GM12878 (cell line): ENCODE results near the gene ANTKMT. TPM values are rescaled to one million over a fixed set of nuclear protein-coding genes. Genes with fewer than 3 reads are reported as not detected.

ENCODE experiments used
- ATAC-seq: fragments of 200-7000 bp; cut with Tn5 transposase; 3 replicates; pipeline ENCODE4 v1.9.1; 2020; ENCODE audit warnings: mild to moderate bottlenecking, moderate library complexity
- BruUV-seq: library from RNA; stranded (reverse); fragments of 400-500 nt; replicated peaks from 2 replicates; lab custom pipeline; 2021; lab: Mats Ljungman, UMichigan
- CTCF ChIA-PET: fragments of 300-600 bp; sonication (Branson Sonifier 250); formaldehyde crosslinking; extraction: SDS; loops from one replicate; lab custom pipeline; 2021; ENCODE audit warnings: inconsistent platforms; lab: Yijun Ruan, JAX
- POLR2A ChIA-PET: fragments of 350-600 bp; formaldehyde crosslinking; extraction: SDS; loops from one replicate; lab custom pipeline; 2021; ENCODE audit warnings: inconsistent platforms; lab: Charles Lee
- RAD21 ChIA-PET: fragments of 300-600 bp; sonication (Branson Sonifier 250); formaldehyde crosslinking; loops from one replicate; lab custom pipeline; 2023; ENCODE audit warnings: antibody characterized with exemption; ENCODE audit not compliant: unreplicated experiment; lab: Charles Lee
- SMC1A ChIA-PET: fragments of 300-600 bp; sonication (Branson Sonifier 250); formaldehyde crosslinking; loops from one replicate; lab custom pipeline; 2023; ENCODE audit not compliant: unreplicated experiment, uncharacterized antibody; lab: Charles Lee
- DNase-seq: peaks from one replicate; pipeline ENCODE4 v3.0.0-alpha.2; 2011; ENCODE audit warnings: low read depth, low spot score
- FAIRE-seq: peaks from 3 replicates; lab custom pipeline; 2011; peaks lifted over from hg19 to GRCh38; lab: Jason Lieb, UNC
- H2AFZ ChIP-seq: 2 replicates; pipeline ENCODE4 v1.6.0; 2011; ENCODE audit warnings: low read depth, low read length, control low read depth; ENCODE audit not compliant: control insufficient read depth
- H3K27ac ChIP-seq: 2 replicates; pipeline ENCODE4 v1.5.1; 2011; ENCODE audit warnings: control low read depth; ENCODE audit not compliant: control insufficient read depth, insufficient read depth
- H3K27me3 ChIP-seq, 2 experiments: replicated peaks in 1 of 2; 2 replicates each; pipeline versions ENCODE4 v1.6.0 to v1.6.1; 2011; ENCODE audit warnings: low read length in 1 of 2; ENCODE audit not compliant: control insufficient read depth in 2 of 2, insufficient read depth in 2 of 2
- H3K36me3 ChIP-seq, 2 experiments: 2 replicates each; pipeline ENCODE4 v1.5.1; 2011; ENCODE audit warnings: low read length in 1 of 2; ENCODE audit not compliant: control insufficient read depth in 2 of 2, insufficient read depth in 2 of 2
- H3K4me1 ChIP-seq: 2 replicates; pipeline ENCODE4 v1.6.1; 2011; ENCODE audit warnings: mild to moderate bottlenecking, low read length, moderate library complexity, mixed read lengths; ENCODE audit not compliant: control insufficient read depth, insufficient read depth
- H3K4me2 ChIP-seq: 2 replicates; pipeline ENCODE4 v1.6.0; 2011; ENCODE audit warnings: control low read depth; ENCODE audit not compliant: control insufficient read depth, insufficient read depth
- H3K4me3 ChIP-seq: fragments of 200-600 bp; sonication (generic); 2 replicates; pipeline ENCODE4 v1.5.1; 2016
- H3K79me2 ChIP-seq: 2 replicates; pipeline ENCODE4 v1.6.0; 2011; ENCODE audit warnings: low read length; ENCODE audit not compliant: control insufficient read depth, insufficient read depth
- H3K9ac ChIP-seq: 2 replicates; pipeline ENCODE4 v1.8.0; 2011; ENCODE audit warnings: low read length, control low read depth, mixed read lengths; ENCODE audit not compliant: control insufficient read depth, insufficient read depth
- H3K9me3 ChIP-seq: replicated peaks from 3 replicates; pipeline ENCODE4 v1.5.1; 2011; ENCODE audit warnings: mild to moderate bottlenecking, low read length; ENCODE audit not compliant: control insufficient read depth, insufficient read depth
- H4K20me1 ChIP-seq: 2 replicates; pipeline ENCODE4 v1.6.0; 2011; ENCODE audit not compliant: control insufficient read depth, insufficient read depth
- HDAC2 ChIP-seq: fragments of 200-600 bp; sonication (generic); IDR thresholded peaks from 2 replicates; pipeline ENCODE4 v1.6.1; 2017
- MYB ChIP-seq: fragments of 150-350 bp; IDR thresholded peaks from 2 replicates; pipeline ENCODE4 v1.6.1; 2014; ENCODE audit warnings: mild to moderate bottlenecking, low read depth, low read length, borderline replicate concordance
- PBX3 ChIP-seq: IDR thresholded peaks from 2 replicates; pipeline ENCODE4 v1.6.1; 2011; ENCODE audit warnings: mild to moderate bottlenecking, low read depth, low read length, moderate library complexity; ENCODE audit not compliant: insufficient replicate concordance
- RCOR1 ChIP-seq: conservative IDR thresholded peaks from 2 replicates; pipeline ENCODE4 v1.6.1; 2012; ENCODE audit warnings: low read depth, low read length, improper control_type of control experiment
- ZNF217 ChIP-seq: fragments of 450-650 bp; IDR thresholded peaks from 2 replicates; pipeline ENCODE4 v1.6.1; 2017; ENCODE audit warnings: antibody characterized with exemption, mild to moderate bottlenecking
- WGBS: methylation state at CpG from one replicate; pipeline ENCODE4 v1.1.6; 2016; ENCODE audit warnings: low lambda C conversion rate; ENCODE audit not compliant: insufficient replicate concordance, insufficient coverage; ENCODE audit errors: missing lambda C conversion rate; 5-methylcytosine and 5-hydroxymethylcytosine counted together
- in situ Hi-C: fragments of 300-500 bp; cut with MboI; formaldehyde crosslinking; loops from 9 replicates; pipeline ENCODE4 v1.14.3; 2018; ENCODE audit warnings: mixed read lengths
- intact Hi-C: fragments of 100-400 bp; cut with micrococcal nuclease; formaldehyde crosslinking; loops from one replicate; pipeline ENCODE4 v1.14.2; 2022; ENCODE audit not compliant: unreplicated experiment
- polyA plus RNA-seq, 11 experiments: library from polyadenylated mRNA; depleted of rRNA in 4 of 11; unstranded in 6 of 11; stranded (reverse) in 5 of 11; fragments of >200 nt; fragmentation: Nextera tagmentation in 4 of 11; fragmentation: Illumina TruSeq in 1 of 11; extraction: Ambion mirVana in 4 of 11; extraction: Trizol in 1 of 11; gene quantifications; 1 replicate in 1 of 11; 2 replicates in 10 of 11; pipeline versions ENCODE4 v1.2.1 to v1.2.3, GENCODE V29; 2011 to 2016; ENCODE audit warnings: inconsistent platforms in 2 of 11, missing spikeins in 2 of 11, low read depth in 1 of 11
- total RNA-seq, 4 experiments: library from RNA; depleted of rRNA in 3 of 4; stranded (reverse); fragments of >200 nt in 3 of 4; fragmentation: Illumina TruSeq in 1 of 4; extraction: Trizol in 1 of 4; gene quantifications; 2 replicates each; pipeline versions ENCODE4 v1.2.1 to v1.2.3, GENCODE V29; 2013 to 2021
- TF ChIP-seq, protein P1 (sequence below): fragments of 450-650 bp; IDR thresholded peaks from 2 replicates; pipeline ENCODE4 v1.6.1; 2017; ENCODE audit warnings: mild to moderate bottlenecking, moderate library complexity

The ANTKMT gene
- total and polyA plus RNA-seq, 10 of the 15 experiments (the other 5 are each of a cell fraction or from before 2014, with no cell fraction given), result 0.58 to 60.5 (median 25.8) TPM

DNA sequence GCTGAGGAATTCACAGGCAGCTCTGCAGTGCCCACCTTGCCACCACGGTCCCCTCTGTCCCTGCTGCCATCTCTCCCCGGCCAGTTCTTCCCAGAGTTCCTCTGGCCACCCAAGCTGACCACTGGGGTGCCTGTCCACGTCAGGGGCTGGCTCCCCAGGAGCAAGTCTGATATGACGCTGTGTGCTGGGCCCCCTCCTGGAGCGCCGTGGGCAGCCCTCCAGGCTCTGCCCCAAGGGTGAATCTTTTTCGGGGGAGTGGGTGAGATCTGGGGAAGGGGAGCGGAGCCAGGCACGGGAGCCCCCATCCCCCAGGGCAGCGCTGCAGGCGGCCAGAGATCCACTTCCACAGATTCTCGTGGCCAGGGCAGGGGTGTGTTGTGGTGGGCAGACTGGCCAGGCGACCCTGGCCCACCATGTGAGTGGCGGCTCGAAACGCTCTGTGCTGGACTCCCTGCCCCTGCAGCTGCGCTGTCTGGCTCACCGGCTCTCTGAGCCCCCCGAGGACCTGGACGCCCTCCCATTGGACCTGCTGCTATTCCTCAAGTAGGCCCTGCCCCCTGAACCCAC, 43.3 kb downstream of the ANTKMT start (continued):
- no peak for TF ChIP-seq PBX3
- TF ChIP-seq, protein P1, sequence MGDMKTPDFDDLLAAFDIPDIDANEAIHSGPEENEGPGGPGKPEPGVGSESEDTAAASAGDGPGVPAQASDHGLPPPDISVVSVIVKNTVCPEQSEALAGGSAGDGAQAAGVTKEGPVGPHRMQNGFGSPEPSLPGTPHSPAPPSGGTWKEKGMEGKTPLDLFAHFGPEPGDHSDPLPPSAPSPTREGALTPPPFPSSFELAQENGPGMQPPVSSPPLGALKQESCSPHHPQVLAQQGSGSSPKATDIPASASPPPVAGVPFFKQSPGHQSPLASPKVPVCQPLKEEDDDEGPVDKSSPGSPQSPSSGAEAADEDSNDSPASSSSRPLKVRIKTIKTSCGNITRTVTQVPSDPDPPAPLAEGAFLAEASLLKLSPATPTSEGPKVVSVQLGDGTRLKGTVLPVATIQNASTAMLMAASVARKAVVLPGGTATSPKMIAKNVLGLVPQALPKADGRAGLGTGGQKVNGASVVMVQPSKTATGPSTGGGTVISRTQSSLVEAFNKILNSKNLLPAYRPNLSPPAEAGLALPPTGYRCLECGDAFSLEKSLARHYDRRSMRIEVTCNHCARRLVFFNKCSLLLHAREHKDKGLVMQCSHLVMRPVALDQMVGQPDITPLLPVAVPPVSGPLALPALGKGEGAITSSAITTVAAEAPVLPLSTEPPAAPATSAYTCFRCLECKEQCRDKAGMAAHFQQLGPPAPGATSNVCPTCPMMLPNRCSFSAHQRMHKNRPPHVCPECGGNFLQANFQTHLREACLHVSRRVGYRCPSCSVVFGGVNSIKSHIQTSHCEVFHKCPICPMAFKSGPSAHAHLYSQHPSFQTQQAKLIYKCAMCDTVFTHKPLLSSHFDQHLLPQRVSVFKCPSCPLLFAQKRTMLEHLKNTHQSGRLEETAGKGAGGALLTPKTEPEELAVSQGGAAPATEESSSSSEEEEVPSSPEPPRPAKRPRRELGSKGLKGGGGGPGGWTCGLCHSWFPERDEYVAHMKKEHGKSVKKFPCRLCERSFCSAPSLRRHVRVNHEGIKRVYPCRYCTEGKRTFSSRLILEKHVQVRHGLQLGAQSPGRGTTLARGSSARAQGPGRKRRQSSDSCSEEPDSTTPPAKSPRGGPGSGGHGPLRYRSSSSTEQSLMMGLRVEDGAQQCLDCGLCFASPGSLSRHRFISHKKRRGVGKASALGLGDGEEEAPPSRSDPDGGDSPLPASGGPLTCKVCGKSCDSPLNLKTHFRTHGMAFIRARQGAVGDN, result no peak
- TF ChIP-seq MYB, result no peak
- TF ChIP-seq HDAC2, result no peak

- CTCF ChIA-PET, result no interaction called here
- FAIRE-seq, result no peak
- H3K27ac ChIP-seq, result no peak overlapping the region
- intact Hi-C loops, result no loop called here
- no peak for ATAC-seq
- H3K4me2 ChIP-seq, result no peak overlapping the region
- H3K9me3 ChIP-seq, result no peaks in the 10 kb centered on the region
- DNase-seq, result no peak
- in situ Hi-C loops, result no loop called here
- POLR2A ChIA-PET, result no interaction called here
- BruUV-seq, result no TSS peak
- H3K4me3 ChIP-seq, result no peak overlapping the region
- no peak overlapping the region for H3K9ac ChIP-seq
- WGBS, result 78% methylated on average over 31 of the region's 38 CpGs
- RAD21 ChIA-PET, result no interaction called here
- TF ChIP-seq RCOR1 (no peak), ZNF217 (no peak)
- TF ChIP-seq, protein P1, result no peak
- TF ChIP-seq, all 136 proteins: peak for 0
- H3K27me3 ChIP-seq, result no peaks in the 10 kb centered on the region
- no peak overlapping the region for H2AFZ ChIP-seq
- H4K20me1 ChIP-seq, result no peaks in the 10 kb centered on the region
- H3K4me1 ChIP-seq, result no peaks in the 10 kb centered on the region
- SMC1A ChIA-PET, result no interaction called here
- no peaks in the 10 kb centered on the region for H3K79me2 ChIP-seq
- no peaks in the 10 kb centered on the region for H3K36me3 ChIP-seq
Observed at GRCh38 chr16:764848-765487, 44.0 kb downstream of the ANTKMT start.
